ENCODE data around the gene ZNF546. TPM values are rescaled to one million over a fixed set of nuclear protein-coding genes. Genes with fewer than 3 reads are reported as not detected.
"Not testable (repeated sequence)": the region's sequence is repeated elsewhere in the genome, so short reads cannot be mapped to it uniquely, and the experiment has no call there.

Gene ZNF546
- total RNA-seq, 2 experiments from 2014 or later: 2.3 to 9.3 TPM

- Histone ChIP-seq H3K9me2 (ENCODE audit: insufficient read depth, low read length) (no peaks in the 10 kb centered on the region), H3K79me2 (ENCODE audit: insufficient read depth, low read depth, low read length) (no peaks in the 10 kb centered on the region), H3K4me2 (ENCODE audit: low read length) (no peak overlapping the region), H2AFZ (ENCODE audit: low read length) (no peak overlapping the region), H3K4me1 (ENCODE audit: insufficient read depth, low read length, poor library complexity, severe bottlenecking) (no peaks in the 10 kb centered on the region), H3K9me3 (ENCODE audit: low read length) (peaks cover 33% of the 10 kb centered on the region; the same call in 1 of the 2 replicates), H3K36me3 (ENCODE audit: insufficient read depth, low read length) (no peaks in the 10 kb centered on the region), H4K20me1 (ENCODE audit: insufficient read depth, low read length) (no peaks in the 10 kb centered on the region), H3K4me3 (ENCODE audit: low read depth, low read length, poor library complexity, severe bottlenecking) (no peak overlapping the region), H3K27ac (ENCODE audit: low read depth, low read length, poor library complexity, severe bottlenecking) (no peak overlapping the region)
- no TSS peak for BruUV-seq (replicated peaks)
- POLR2A ChIA-PET: no interaction called here
- intact Hi-C loops (cut with micrococcal nuclease; ENCODE audit: unreplicated experiment): no loop called here
- TF ChIP-seq, protein P1, sequence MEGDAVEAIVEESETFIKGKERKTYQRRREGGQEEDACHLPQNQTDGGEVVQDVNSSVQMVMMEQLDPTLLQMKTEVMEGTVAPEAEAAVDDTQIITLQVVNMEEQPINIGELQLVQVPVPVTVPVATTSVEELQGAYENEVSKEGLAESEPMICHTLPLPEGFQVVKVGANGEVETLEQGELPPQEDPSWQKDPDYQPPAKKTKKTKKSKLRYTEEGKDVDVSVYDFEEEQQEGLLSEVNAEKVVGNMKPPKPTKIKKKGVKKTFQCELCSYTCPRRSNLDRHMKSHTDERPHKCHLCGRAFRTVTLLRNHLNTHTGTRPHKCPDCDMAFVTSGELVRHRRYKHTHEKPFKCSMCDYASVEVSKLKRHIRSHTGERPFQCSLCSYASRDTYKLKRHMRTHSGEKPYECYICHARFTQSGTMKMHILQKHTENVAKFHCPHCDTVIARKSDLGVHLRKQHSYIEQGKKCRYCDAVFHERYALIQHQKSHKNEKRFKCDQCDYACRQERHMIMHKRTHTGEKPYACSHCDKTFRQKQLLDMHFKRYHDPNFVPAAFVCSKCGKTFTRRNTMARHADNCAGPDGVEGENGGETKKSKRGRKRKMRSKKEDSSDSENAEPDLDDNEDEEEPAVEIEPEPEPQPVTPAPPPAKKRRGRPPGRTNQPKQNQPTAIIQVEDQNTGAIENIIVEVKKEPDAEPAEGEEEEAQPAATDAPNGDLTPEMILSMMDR (conservative IDR thresholded peaks at IDR 0.05; ENCODE audit: low read length): no peak
- TF ChIP-seq EZH2phosphoT487 (IDR thresholded peaks at IDR 0.05; ENCODE audit: borderline replicate concordance, low read depth, low read length): no peak
- CTCF ChIA-PET (ENCODE audit: unreplicated experiment): no interaction called here
- no peak for DNase-seq (ENCODE audit: low spot score)
Observed at GRCh38 chr19:40026597-40026970, 29.7 kb downstream of the ZNF546 start.

DNA sequence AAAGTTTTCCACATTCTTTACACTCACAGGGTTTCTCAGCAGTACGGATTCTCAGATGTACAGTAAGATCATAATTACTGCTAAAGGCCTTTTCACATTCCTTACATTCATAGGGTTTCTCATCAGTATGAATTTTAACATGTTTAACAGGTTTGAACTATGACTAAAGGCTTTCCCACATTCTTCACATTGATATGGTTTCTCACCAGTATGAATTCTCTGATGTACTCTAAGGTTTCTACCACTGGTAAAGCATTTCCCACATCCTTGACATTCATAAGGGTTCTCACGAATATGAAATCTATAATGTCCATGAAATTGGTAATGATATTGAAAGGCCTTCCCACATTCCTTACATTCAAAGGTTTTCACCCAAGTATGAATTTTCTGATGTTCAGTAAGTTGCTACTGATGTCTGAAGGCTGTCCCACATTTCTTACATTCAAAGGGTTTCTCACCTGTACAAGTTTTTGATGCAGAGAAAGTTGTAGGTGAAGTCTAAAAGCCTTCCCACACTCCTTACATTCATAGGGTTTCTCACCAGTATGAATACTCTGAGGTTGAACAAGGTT, 37.2 kb downstream of the ZNF546 start:
- H3K79me2 ChIP-seq (ENCODE audit: insufficient read depth, low read depth, low read length): no peaks in the 10 kb centered on the region
- intact Hi-C loops (cut with micrococcal nuclease; ENCODE audit: unreplicated experiment): no loop called here
- no peaks in the 10 kb centered on the region for H3K4me1 ChIP-seq (ENCODE audit: insufficient read depth, low read length, poor library complexity, severe bottlenecking)
- no peak for TF ChIP-seq EZH2phosphoT487 (IDR thresholded peaks at IDR 0.05; ENCODE audit: borderline replicate concordance, low read depth, low read length)
- TF ChIP-seq, protein P1 (conservative IDR thresholded peaks at IDR 0.05; ENCODE audit: low read length): no peak
- no peaks in the 10 kb centered on the region for H4K20me1 ChIP-seq (ENCODE audit: insufficient read depth, low read length)
- H3K4me2 ChIP-seq (ENCODE audit: low read length): no peak overlapping the region
- CTCF ChIA-PET (ENCODE audit: unreplicated experiment): no interaction called here
- peaks cover 15% of the 10 kb centered on the region for H3K36me3 ChIP-seq (ENCODE audit: insufficient read depth, low read length)
- DNase-seq (ENCODE audit: low spot score): no peak
- H3K27ac ChIP-seq (ENCODE audit: low read depth, low read length, poor library complexity, severe bottlenecking): no peak overlapping the region
- no peak overlapping the region for H3K4me3 ChIP-seq (ENCODE audit: low read depth, low read length, poor library complexity, severe bottlenecking)
- H2AFZ ChIP-seq (ENCODE audit: low read length): no peak overlapping the region
- no peaks in the 10 kb centered on the region for H3K9me2 ChIP-seq (ENCODE audit: insufficient read depth, low read length)
- no TSS peak for BruUV-seq (replicated peaks)
- H3K9me3 ChIP-seq (ENCODE audit: low read length): peaks cover 46% of the 10 kb centered on the region
- POLR2A ChIA-PET: no interaction called here

DNA sequence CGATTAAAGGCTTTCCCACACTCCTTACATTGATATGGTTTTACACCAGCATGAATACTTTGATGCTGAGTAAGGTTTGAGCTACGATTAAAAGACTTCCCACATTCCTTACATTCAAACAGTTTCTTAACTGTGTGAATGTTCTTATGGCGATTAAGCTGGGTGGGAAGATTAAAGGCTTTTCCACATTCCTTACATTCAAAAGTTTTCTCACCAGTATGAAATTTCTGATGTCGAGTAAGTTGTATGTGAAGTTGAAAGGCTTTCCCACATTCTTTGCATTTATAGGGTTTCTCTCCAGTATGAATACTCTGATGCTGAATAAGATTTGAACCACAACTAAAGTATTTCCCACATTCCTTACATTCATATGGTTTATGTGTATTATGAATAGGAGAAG, 39.1 kb downstream of the ZNF546 start:
- peaks cover 42% of the 10 kb centered on the region for H3K9me3 ChIP-seq (ENCODE audit: low read length)
- intact Hi-C loops (cut with micrococcal nuclease; ENCODE audit: unreplicated experiment): no loop called here
- POLR2A ChIA-PET: no interaction called here

GRCh38 chr19:40038047-40038446, 41.2 kb downstream of the ZNF546 start:
- H3K27ac ChIP-seq (ENCODE audit: low read depth, low read length, poor library complexity, severe bottlenecking); H2AFZ ChIP-seq (ENCODE audit: low read length); H4K20me1 ChIP-seq (ENCODE audit: insufficient read depth, low read length); H3K4me1 ChIP-seq (ENCODE audit: insufficient read depth, low read length, poor library complexity, severe bottlenecking); CTCF ChIA-PET (ENCODE audit: unreplicated experiment); BruUV-seq (replicated peaks); H3K4me3 ChIP-seq (ENCODE audit: low read depth, low read length, poor library complexity, severe bottlenecking); H3K79me2 ChIP-seq (ENCODE audit: insufficient read depth, low read depth, low read length); DNase-seq (ENCODE audit: low spot score); H3K4me2 ChIP-seq (ENCODE audit: low read length); POLR2A ChIA-PET; intact Hi-C loops (cut with micrococcal nuclease; ENCODE audit: unreplicated experiment); H3K9me2 ChIP-seq (ENCODE audit: insufficient read depth, low read length): not testable (repeated sequence)
- Histone ChIP-seq H3K9me3 (ENCODE audit: low read length) (peaks cover 31% of the 10 kb centered on the region), H3K36me3 (ENCODE audit: insufficient read depth, low read length) (peaks cover 15% of the 10 kb centered on the region)

More for the DNA sequence above, 39.1 kb downstream of the ZNF546 start:
- no peak overlapping the region for H3K27ac ChIP-seq (ENCODE audit: low read depth, low read length, poor library complexity, severe bottlenecking)
- no peak for DNase-seq (ENCODE audit: low spot score)
- H3K4me2 ChIP-seq (ENCODE audit: low read length): no peak overlapping the region
- no peak overlapping the region for H3K4me3 ChIP-seq (ENCODE audit: low read depth, low read length, poor library complexity, severe bottlenecking)
- H2AFZ ChIP-seq (ENCODE audit: low read length): no peak overlapping the region
- no peaks in the 10 kb centered on the region for H3K9me2 ChIP-seq (ENCODE audit: insufficient read depth, low read length)
- H4K20me1 ChIP-seq (ENCODE audit: insufficient read depth, low read length): no peaks in the 10 kb centered on the region
- no peaks in the 10 kb centered on the region for H3K79me2 ChIP-seq (ENCODE audit: insufficient read depth, low read depth, low read length)
- H3K4me1 ChIP-seq (ENCODE audit: insufficient read depth, low read length, poor library complexity, severe bottlenecking): no peaks in the 10 kb centered on the region
- TF ChIP-seq EZH2phosphoT487 (IDR thresholded peaks at IDR 0.05; ENCODE audit: borderline replicate concordance, low read depth, low read length): no peak
- TF ChIP-seq, protein P1 (conservative IDR thresholded peaks at IDR 0.05; ENCODE audit: low read length): no peak
- H3K36me3 ChIP-seq (ENCODE audit: insufficient read depth, low read length): peaks cover 15% of the 10 kb centered on the region
- CTCF ChIA-PET (ENCODE audit: unreplicated experiment): no interaction called here
- no TSS peak for BruUV-seq (replicated peaks)
